Loucy (cell line): ENCODE results near the gene SPAG7.

Experiments used
- H2AFZ ChIP-seq: fragments of 200-600 bp; sonication (generic); 2 replicates; pipeline ENCODE4 v1.6.0; 2016; ENCODE audit warnings: antibody characterized with exemption, mild to moderate bottlenecking, low read length, moderate library complexity
- H3F3A ChIP-seq: fragments of 200-600 bp; 2 replicates; pipeline ENCODE4 v1.6.0; 2016; ENCODE audit warnings: antibody characterized with exemption, low read depth, mild to moderate bottlenecking
- H3K27me3 ChIP-seq: fragments of 200-600 bp; sonication (generic); 2 replicates; pipeline ENCODE4 v1.6.1; 2014; ENCODE audit warnings: low read length, mild to moderate bottlenecking; ENCODE audit not compliant: insufficient read depth, poor library complexity, severe bottlenecking
- H3K36me3 ChIP-seq: fragments of 200-600 bp; sonication (generic); 2 replicates; pipeline ENCODE4 v1.6.1; 2016; ENCODE audit warnings: low read length; ENCODE audit not compliant: insufficient read depth
- H3K4me1 ChIP-seq: fragments of 200-600 bp; sonication (generic); 2 replicates; pipeline ENCODE4 v1.5.1; 2014; ENCODE audit warnings: low read length, mild to moderate bottlenecking; ENCODE audit not compliant: insufficient read depth, poor library complexity, severe bottlenecking
- H3K4me2 ChIP-seq: fragments of 200-600 bp; sonication (generic); 2 replicates; pipeline ENCODE4 v1.6.0; 2014; ENCODE audit warnings: antibody characterized with exemption, low read length, low read depth, mild to moderate bottlenecking; ENCODE audit not compliant: poor library complexity, severe bottlenecking
- H3K4me3 ChIP-seq: fragments of 200-600 bp; sonication (generic); 2 replicates; pipeline ENCODE4 v1.5.1; 2014; ENCODE audit warnings: low read length, mild to moderate bottlenecking, mixed read lengths; ENCODE audit not compliant: poor library complexity, severe bottlenecking
- H3K79me2 ChIP-seq: fragments of 200-600 bp; sonication (generic); 2 replicates; pipeline ENCODE4 v1.6.1; 2014; ENCODE audit warnings: low read length; ENCODE audit not compliant: insufficient read depth
- H3K9ac ChIP-seq: fragments of 200-600 bp; sonication (generic); 2 replicates; pipeline ENCODE4 v1.6.0; 2014; ENCODE audit warnings: mild to moderate bottlenecking, low read depth, low read length, moderate library complexity; ENCODE audit not compliant: poor library complexity, severe bottlenecking
- H3K9me2 ChIP-seq: fragments of 200-600 bp; sonication (generic); replicated peaks from 2 replicates; pipeline ENCODE4 v1.6.1; 2016; ENCODE audit warnings: low read depth, low read length, mixed read lengths
- H3K9me3 ChIP-seq: fragments of 200-600 bp; sonication (generic); 2 replicates; pipeline ENCODE4 v1.6.1; 2014; ENCODE audit warnings: mild to moderate bottlenecking, antibody characterized with exemption, low read length, low read depth; ENCODE audit not compliant: insufficient read depth
- H4K20me1 ChIP-seq: fragments of 200-600 bp; sonication (generic); 2 replicates; pipeline ENCODE4 v1.6.0; 2014; ENCODE audit warnings: antibody characterized with exemption, low read length, mild to moderate bottlenecking; ENCODE audit not compliant: insufficient read depth, poor library complexity, severe bottlenecking
- EZH2phosphoT487 ChIP-seq: fragments of 200-600 bp; IDR thresholded peaks from 2 replicates; pipeline ENCODE4 v1.6.1; 2018; ENCODE audit warnings: antibody characterized with exemption, mild to moderate bottlenecking, moderate library complexity, borderline replicate concordance
- TF ChIP-seq, protein P1 (sequence below): fragments of 200-600 bp; sonication (generic); conservative IDR thresholded peaks from 2 replicates; pipeline ENCODE4 v1.5.1; 2014; ENCODE audit warnings: mild to moderate bottlenecking, antibody characterized with exemption, low read length

Gene SPAG7

DNA sequence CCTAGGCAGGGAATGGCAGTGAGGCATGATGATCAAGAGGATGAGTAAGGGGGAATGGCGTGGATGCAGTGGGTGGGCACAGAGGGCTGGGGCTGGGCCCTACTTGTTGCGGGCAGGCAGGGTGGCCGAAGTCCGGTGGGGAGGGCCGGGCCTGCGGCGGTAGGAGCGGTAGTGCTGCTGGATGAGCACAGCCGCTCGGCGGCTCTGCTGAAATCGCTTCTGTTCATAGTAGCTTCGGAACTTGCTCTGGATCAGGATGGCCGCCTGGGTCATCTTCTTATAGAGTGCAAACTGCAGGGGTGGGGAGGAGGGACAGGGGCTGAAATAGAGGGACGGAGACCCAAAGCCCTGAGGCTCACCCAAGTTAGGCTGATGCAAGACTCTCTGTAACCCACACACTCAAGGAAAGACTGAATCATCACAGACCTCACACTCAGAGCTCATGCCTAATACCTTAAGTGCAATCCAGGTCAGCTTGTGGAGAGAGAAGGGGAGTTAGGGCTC is 1.5 kb upstream of the SPAG7 start:
- TF ChIP-seq, protein P1, sequence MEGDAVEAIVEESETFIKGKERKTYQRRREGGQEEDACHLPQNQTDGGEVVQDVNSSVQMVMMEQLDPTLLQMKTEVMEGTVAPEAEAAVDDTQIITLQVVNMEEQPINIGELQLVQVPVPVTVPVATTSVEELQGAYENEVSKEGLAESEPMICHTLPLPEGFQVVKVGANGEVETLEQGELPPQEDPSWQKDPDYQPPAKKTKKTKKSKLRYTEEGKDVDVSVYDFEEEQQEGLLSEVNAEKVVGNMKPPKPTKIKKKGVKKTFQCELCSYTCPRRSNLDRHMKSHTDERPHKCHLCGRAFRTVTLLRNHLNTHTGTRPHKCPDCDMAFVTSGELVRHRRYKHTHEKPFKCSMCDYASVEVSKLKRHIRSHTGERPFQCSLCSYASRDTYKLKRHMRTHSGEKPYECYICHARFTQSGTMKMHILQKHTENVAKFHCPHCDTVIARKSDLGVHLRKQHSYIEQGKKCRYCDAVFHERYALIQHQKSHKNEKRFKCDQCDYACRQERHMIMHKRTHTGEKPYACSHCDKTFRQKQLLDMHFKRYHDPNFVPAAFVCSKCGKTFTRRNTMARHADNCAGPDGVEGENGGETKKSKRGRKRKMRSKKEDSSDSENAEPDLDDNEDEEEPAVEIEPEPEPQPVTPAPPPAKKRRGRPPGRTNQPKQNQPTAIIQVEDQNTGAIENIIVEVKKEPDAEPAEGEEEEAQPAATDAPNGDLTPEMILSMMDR, result no peak
- no peak for TF ChIP-seq EZH2phosphoT487
- no peaks in the 10 kb centered on the region for H3F3A ChIP-seq
- peaks cover 35% of the 10 kb centered on the region for H3K79me2 ChIP-seq
- H3K9ac ChIP-seq, result peak overlapping the region; percentile 100
- H3K27me3 ChIP-seq, result no peaks in the 10 kb centered on the region
- H3K36me3 ChIP-seq, result no peaks in the 10 kb centered on the region
- H3K9me2 ChIP-seq, result no peaks in the 10 kb centered on the region
- peaks cover 27% of the 10 kb centered on the region for H3K4me1 ChIP-seq
- peak overlapping the region; percentile 100 for H3K4me2 ChIP-seq
- H4K20me1 ChIP-seq, result no peaks in the 10 kb centered on the region
- no peaks in the 10 kb centered on the region for H3K9me3 ChIP-seq
- peak overlapping the region; percentile 100 for H3K4me3 ChIP-seq
- no peak overlapping the region for H2AFZ ChIP-seq

DNA sequence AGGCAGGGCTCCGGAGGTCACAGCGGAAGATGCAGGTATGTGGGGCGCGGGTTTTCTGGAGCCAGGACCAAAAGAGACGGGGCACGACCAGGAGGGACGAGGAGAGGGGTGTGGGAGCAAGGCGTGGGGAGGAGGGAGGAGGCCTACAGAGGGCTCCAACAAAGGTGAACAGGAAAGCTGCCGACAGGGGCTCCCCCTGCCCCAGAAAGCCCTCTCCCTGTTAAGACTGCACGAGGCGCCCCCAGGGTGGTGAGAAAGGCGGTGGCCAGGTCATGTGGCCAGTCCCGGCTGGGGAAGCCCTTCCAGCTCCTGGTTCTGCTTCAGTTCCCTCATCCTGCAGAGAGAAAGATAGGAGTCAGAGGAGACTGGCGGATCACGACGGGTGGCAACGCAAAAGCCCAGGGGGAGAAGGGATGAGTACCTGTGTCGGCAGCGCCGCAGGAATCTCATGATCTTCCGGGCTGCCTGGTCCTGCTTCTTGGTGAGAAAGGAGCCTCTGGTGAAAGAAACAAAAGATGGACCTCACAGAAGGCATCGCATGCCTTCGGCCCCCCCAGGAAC is 949 bp upstream of the SPAG7 start:
- H3K4me2 ChIP-seq, result peak overlapping the region; percentile 100
- H3K27me3 ChIP-seq, result no peaks in the 10 kb centered on the region
- no peaks in the 10 kb centered on the region for H4K20me1 ChIP-seq
- H3F3A ChIP-seq, result no peaks in the 10 kb centered on the region
- TF ChIP-seq, protein P1, result no peak
- TF ChIP-seq EZH2phosphoT487, result no peak
- H2AFZ ChIP-seq, result peak overlapping the region; percentile 99
- H3K9ac ChIP-seq, result peak overlapping the region; percentile 100
- H3K9me2 ChIP-seq, result no peaks in the 10 kb centered on the region
- peaks cover 35% of the 10 kb centered on the region for H3K79me2 ChIP-seq
- no peaks in the 10 kb centered on the region for H3K9me3 ChIP-seq
- H3K4me1 ChIP-seq, result peaks cover 27% of the 10 kb centered on the region
- no peaks in the 10 kb centered on the region for H3K36me3 ChIP-seq
- peak overlapping the region; percentile 100 for H3K4me3 ChIP-seq

DNA sequence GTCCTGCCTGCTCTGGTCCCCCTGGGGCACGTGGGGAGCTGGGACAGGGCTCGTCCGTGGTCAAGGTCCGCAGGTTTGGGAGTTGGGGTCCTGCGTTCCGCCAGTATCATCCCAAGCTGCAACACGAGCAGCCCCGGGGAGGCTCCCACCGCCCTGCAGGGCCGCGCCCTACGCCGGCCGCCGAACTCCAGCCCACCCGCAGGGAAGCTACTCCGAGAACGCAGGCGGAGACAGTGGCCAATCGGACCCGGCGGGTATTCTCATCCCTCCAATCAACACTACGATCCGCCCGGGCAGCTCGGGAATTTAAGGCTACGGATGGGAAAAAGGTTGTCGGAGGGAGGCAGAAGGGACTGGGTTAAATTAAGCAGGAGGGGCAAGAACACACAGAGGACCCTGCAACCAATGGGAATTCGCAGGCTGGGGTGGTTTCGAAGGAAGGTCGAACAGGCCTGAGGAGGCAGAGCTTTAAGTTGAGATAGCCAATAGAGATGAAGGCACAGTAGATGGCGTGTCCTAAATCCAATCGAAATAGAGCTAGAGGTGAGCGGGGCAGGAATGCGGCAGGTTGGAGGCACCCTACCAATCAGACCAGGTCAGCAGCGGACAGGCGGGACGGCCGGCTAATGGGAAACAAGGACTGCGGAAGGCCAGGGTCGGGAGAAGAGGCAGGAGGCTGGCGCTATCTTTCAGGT is 626 bp downstream of the SPAG7 start:
- H4K20me1 ChIP-seq, result no peaks in the 10 kb centered on the region
- peak overlapping the region; percentile 100 for H3K4me3 ChIP-seq
- H3K4me1 ChIP-seq, result peaks cover 27% of the 10 kb centered on the region
- no peaks in the 10 kb centered on the region for H3K27me3 ChIP-seq
- peak overlapping the region; percentile 100 for H3K9ac ChIP-seq
- no peaks in the 10 kb centered on the region for H3K36me3 ChIP-seq
- H3K9me3 ChIP-seq, result no peaks in the 10 kb centered on the region
- TF ChIP-seq, protein P1, result no peak
- no peak for TF ChIP-seq EZH2phosphoT487
- no peaks in the 10 kb centered on the region for H3K9me2 ChIP-seq
- H2AFZ ChIP-seq, result peak overlapping the region; percentile 87
- H3K79me2 ChIP-seq, result peaks cover 35% of the 10 kb centered on the region
- H3F3A ChIP-seq, result no peaks in the 10 kb centered on the region
- peak overlapping the region; percentile 97 for H3K4me2 ChIP-seq
